Measurements from ENCODE around the gene ABCC6.
"Not testable (repeated sequence)": the region's sequence is repeated elsewhere in the genome, so short reads cannot be mapped to it uniquely, and the experiment has no call there.

GRCh38 chr16:16221382-16221781 lies 1.9 kb downstream of the ABCC6 start:
- TF ChIP-seq CTCF, POLR2A (IDR thresholded peaks at IDR 0.05): not testable (repeated sequence)

Data from lower leg skin (tissue), 3 donors.